Panc1 (cell line): ENCODE data around the gene PTTG1. TPM values are rescaled to one million over a fixed set of nuclear protein-coding genes. Genes with fewer than 3 reads are reported as not detected.

Experiments
- ATAC-seq: fragments of 200-7000 bp; cut with Tn5 transposase; 2 replicates; pipeline ENCODE4 v1.9.1; 2020; ENCODE audit warnings: mild to moderate bottlenecking, moderate library complexity
- BruUV-seq: library from RNA; stranded (reverse); fragments of 400-500 nt; replicated peaks from 2 replicates; lab custom pipeline; 2021; lab: Mats Ljungman, UMichigan
- CTCF ChIA-PET: fragments of 300-600 bp; sonication (Branson Sonifier 250); formaldehyde crosslinking; loops from one replicate; lab custom pipeline; 2022; ENCODE audit warnings: antibody characterized with exemption; lab: Charles Lee
- POLR2A ChIA-PET: fragments of 300-600 bp; sonication (Branson Sonifier 250); formaldehyde crosslinking; loops from one replicate; lab custom pipeline; 2022; ENCODE audit warnings: antibody characterized with exemption; lab: Charles Lee
- DNase-seq: peaks from one replicate; pipeline ENCODE4 v3.0.0-alpha.2; 2010; ENCODE audit warnings: low read depth, low spot score
- H3K27ac ChIP-seq: 2 replicates; pipeline ENCODE4 v1.5.1; 2011; ENCODE audit warnings: mild to moderate bottlenecking, low read length, inconsistent platforms
- H3K27me3 ChIP-seq: fragments of 200-500 bp; sonication (Bioruptor generic); 2 replicates; pipeline ENCODE4 v1.6.0; 2014; ENCODE audit warnings: low read length, inconsistent platforms; ENCODE audit not compliant: control insufficient read depth, insufficient read depth
- H3K36me3 ChIP-seq: fragments of 200-500 bp; sonication (Bioruptor generic); 2 replicates; pipeline ENCODE4 v1.5.1; 2014; ENCODE audit warnings: inconsistent platforms, mild to moderate bottlenecking, low read length, moderate library complexity; ENCODE audit not compliant: control insufficient read depth, insufficient read depth
- H3K4me1 ChIP-seq: 2 replicates; pipeline ENCODE4 v1.5.1; 2011; ENCODE audit warnings: inconsistent platforms, mild to moderate bottlenecking, low read length, moderate library complexity; ENCODE audit not compliant: control insufficient read depth, insufficient read depth
- H3K4me3 ChIP-seq, 2 experiments: 2 replicates each; pipeline ENCODE4 v1.5.1; 2011 to 2012; ENCODE audit warnings: low read depth in 2 of 2, low read length in 2 of 2, mild to moderate bottlenecking in 2 of 2, inconsistent platforms in 1 of 2, moderate library complexity in 1 of 2
- H3K9me3 ChIP-seq: fragments of 200-500 bp; sonication (Bioruptor generic); 2 replicates; pipeline ENCODE4 v1.5.1; 2014; ENCODE audit warnings: low read depth, mild to moderate bottlenecking, inconsistent platforms, low read length, moderate library complexity; ENCODE audit not compliant: control insufficient read depth, insufficient read depth
- POLR2AphosphoS5 ChIP-seq: IDR thresholded peaks from 2 replicates; pipeline ENCODE4 v1.6.1; 2012; ENCODE audit warnings: mild to moderate bottlenecking, low read depth, low read length, moderate library complexity
- SIN3A ChIP-seq: IDR thresholded peaks from 2 replicates; pipeline ENCODE4 v1.6.1; 2012; ENCODE audit warnings: low read depth, mild to moderate bottlenecking, low read length, moderate library complexity, borderline replicate concordance; ENCODE audit not compliant: insufficient read depth
- TCF7L2 ChIP-seq: IDR thresholded peaks from 2 replicates; pipeline ENCODE4 v1.6.1; 2011; ENCODE audit warnings: mild to moderate bottlenecking, low read depth, low read length, inconsistent platforms
- in situ Hi-C: cut with HindIII; loops from 2 replicates; pipeline ENCODE4 v1.10.0; 2016; ENCODE audit warnings: low sequenced_read_pairs, low pct_unique_long_range_greater_than_20kb
- intact Hi-C: fragments of 100-400 bp; cut with micrococcal nuclease; formaldehyde crosslinking; loops from one replicate; pipeline ENCODE4 v1.10.0; 2022; ENCODE audit not compliant: unreplicated experiment
- total RNA-seq: library from RNA; stranded (reverse); gene quantifications from one replicate; pipeline ENCODE4 v1.2.1, GENCODE V29; 2021; ENCODE audit not compliant: unreplicated experiment
- TF ChIP-seq, protein P1 (sequence below): fragments of 450-650 bp; IDR thresholded peaks from 2 replicates; pipeline ENCODE4 v1.5.1; 2017; ENCODE audit warnings: mild to moderate bottlenecking
- TF ChIP-seq, protein P2 (sequence below), 2 experiments: IDR thresholded peaks; 2 replicates each; pipeline ENCODE4 v1.6.1; 2011 to 2012; ENCODE audit warnings: low read depth in 2 of 2, control low read depth in 1 of 2, low read length in 1 of 2, mild to moderate bottlenecking in 1 of 2, moderate library complexity in 1 of 2; ENCODE audit not compliant: insufficient read depth in 1 of 2

The PTTG1 gene
- total RNA-seq, 1 experiment from 2014 or later, result 171 TPM

DNA sequence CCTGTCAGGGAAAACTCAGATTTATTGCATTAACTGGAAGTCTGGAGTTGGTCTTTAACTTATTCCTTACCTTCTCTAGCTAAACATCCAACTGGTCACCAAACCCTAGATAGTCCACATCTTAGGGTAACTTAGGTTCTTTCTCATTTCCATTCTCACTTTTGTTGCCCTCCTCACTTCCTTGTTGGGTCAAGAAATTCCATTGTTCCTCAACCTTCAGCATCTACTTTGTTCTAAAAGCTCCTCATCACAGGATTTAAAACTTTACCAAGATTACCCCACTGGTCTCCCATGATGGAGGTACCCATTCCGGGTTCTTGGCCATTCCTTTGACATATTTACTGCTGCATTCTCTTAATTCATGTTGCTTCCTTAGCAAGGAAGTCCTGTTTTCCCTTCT, 32.1 kb downstream of the PTTG1 start:
- no peaks in the 10 kb centered on the region for H3K9me3 ChIP-seq
- no peaks in the 10 kb centered on the region for H3K27me3 ChIP-seq
- H3K4me1 ChIP-seq, result no peaks in the 10 kb centered on the region
- ATAC-seq (no peak), DNase-seq (no peak)
- in situ Hi-C loops, result no loop called here
- ChIA-PET POLR2A (no interaction called here), CTCF (interaction anchor here (0.6 kb wide), 1 partner anchor 787 kb away, joined by 4 read pairs; no protein-coding TSS in a partner anchor)
- TF ChIP-seq, protein P1, sequence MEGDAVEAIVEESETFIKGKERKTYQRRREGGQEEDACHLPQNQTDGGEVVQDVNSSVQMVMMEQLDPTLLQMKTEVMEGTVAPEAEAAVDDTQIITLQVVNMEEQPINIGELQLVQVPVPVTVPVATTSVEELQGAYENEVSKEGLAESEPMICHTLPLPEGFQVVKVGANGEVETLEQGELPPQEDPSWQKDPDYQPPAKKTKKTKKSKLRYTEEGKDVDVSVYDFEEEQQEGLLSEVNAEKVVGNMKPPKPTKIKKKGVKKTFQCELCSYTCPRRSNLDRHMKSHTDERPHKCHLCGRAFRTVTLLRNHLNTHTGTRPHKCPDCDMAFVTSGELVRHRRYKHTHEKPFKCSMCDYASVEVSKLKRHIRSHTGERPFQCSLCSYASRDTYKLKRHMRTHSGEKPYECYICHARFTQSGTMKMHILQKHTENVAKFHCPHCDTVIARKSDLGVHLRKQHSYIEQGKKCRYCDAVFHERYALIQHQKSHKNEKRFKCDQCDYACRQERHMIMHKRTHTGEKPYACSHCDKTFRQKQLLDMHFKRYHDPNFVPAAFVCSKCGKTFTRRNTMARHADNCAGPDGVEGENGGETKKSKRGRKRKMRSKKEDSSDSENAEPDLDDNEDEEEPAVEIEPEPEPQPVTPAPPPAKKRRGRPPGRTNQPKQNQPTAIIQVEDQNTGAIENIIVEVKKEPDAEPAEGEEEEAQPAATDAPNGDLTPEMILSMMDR, result no peak
- no peak for TF ChIP-seq SIN3A
- TF ChIP-seq POLR2AphosphoS5, result no peak
- no peak for TF ChIP-seq TCF7L2
- TF ChIP-seq, protein P2, sequence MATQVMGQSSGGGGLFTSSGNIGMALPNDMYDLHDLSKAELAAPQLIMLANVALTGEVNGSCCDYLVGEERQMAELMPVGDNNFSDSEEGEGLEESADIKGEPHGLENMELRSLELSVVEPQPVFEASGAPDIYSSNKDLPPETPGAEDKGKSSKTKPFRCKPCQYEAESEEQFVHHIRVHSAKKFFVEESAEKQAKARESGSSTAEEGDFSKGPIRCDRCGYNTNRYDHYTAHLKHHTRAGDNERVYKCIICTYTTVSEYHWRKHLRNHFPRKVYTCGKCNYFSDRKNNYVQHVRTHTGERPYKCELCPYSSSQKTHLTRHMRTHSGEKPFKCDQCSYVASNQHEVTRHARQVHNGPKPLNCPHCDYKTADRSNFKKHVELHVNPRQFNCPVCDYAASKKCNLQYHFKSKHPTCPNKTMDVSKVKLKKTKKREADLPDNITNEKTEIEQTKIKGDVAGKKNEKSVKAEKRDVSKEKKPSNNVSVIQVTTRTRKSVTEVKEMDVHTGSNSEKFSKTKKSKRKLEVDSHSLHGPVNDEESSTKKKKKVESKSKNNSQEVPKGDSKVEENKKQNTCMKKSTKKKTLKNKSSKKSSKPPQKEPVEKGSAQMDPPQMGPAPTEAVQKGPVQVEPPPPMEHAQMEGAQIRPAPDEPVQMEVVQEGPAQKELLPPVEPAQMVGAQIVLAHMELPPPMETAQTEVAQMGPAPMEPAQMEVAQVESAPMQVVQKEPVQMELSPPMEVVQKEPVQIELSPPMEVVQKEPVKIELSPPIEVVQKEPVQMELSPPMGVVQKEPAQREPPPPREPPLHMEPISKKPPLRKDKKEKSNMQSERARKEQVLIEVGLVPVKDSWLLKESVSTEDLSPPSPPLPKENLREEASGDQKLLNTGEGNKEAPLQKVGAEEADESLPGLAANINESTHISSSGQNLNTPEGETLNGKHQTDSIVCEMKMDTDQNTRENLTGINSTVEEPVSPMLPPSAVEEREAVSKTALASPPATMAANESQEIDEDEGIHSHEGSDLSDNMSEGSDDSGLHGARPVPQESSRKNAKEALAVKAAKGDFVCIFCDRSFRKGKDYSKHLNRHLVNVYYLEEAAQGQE (IDR thresholded peaks at IDR 0.05; ENCODE audit: insufficient read depth in 1 of 2, low read depth in 2 of 2, low read length in 1 of 2), result no peak
- H3K36me3 ChIP-seq, result no peaks in the 10 kb centered on the region
- no peak overlapping the region for H3K4me3 ChIP-seq
- BruUV-seq, result no TSS peak
- no peak overlapping the region for H3K27ac ChIP-seq
- intact Hi-C loops, result no loop called here

DNA sequence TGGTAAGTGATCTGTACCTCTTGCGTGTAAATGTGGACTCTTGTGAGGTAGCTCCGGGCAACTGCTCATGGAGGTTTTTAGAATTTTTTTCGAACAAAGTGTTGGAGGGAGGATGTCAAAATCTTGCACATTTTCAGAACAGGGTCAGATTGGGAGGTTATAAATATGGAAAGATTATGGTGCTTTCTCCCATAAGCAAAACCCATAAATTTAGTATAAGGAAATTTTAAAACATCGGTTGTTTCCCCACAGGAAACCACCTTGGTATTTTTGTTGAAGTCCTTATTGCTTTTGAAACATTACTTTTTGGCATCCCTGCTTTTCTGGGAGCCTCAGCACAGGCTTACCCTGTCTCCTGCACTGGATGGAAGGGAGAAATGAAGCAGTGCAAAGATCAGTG, 33.9 kb downstream of the PTTG1 start:
- Histone ChIP-seq H3K27me3 (no peaks in the 10 kb centered on the region), H3K36me3 (no peaks in the 10 kb centered on the region), H3K9me3 (no peaks in the 10 kb centered on the region), H3K27ac (no peak overlapping the region), H3K4me1 (no peaks in the 10 kb centered on the region), H3K4me3 (no peak overlapping the region)
- in situ Hi-C loops, result no loop called here
- DNase-seq (no peak), ATAC-seq (no peak)
- TF ChIP-seq TCF7L2 (no peak), POLR2AphosphoS5 (no peak), SIN3A (no peak)
- TF ChIP-seq, protein P2 (IDR thresholded peaks at IDR 0.05; ENCODE audit: insufficient read depth in 1 of 2, low read depth in 2 of 2, low read length in 1 of 2), result no peak
- TF ChIP-seq, protein P1, result no peak
- intact Hi-C loops, result no loop called here
- ChIA-PET POLR2A (no interaction called here), CTCF (no interaction called here)
- BruUV-seq, result no TSS peak
